Kidney (tissue), 14 donors: ENCODE results near the gene TMEM178A. TPM values are rescaled to one million over a fixed set of nuclear protein-coding genes. Genes with fewer than 3 reads are reported as not detected.

Experiments
- DNase-seq, 5 donors: peaks; one replicate each; pipeline ENCODE4 v3.0.0-alpha.2; 2013 to 2020
- FAIRE-seq: peaks from 2 replicates; lab custom pipeline; 2012; peaks lifted over from hg19 to GRCh38; lab: Jason Lieb, UNC
- H3K27ac ChIP-seq, 2 donors: one replicate each; pipeline ENCODE4 v1.7.0; 2013; ENCODE audit warnings: low read depth in 2 of 2, low read length in 2 of 2, inconsistent platforms in 1 of 2
- H3K27me3 ChIP-seq: one replicate; pipeline ENCODE4 v1.7.1; 2013; ENCODE audit warnings: low read length, inconsistent platforms; ENCODE audit not compliant: control insufficient read depth, insufficient read depth
- H3K36me3 ChIP-seq, 3 donors: one replicate each; pipeline versions ENCODE4 v1.7.0 to v1.7.1; 2013; ENCODE audit warnings: low read length in 3 of 3, control low read depth in 1 of 3, inconsistent platforms in 1 of 3; ENCODE audit not compliant: insufficient read depth in 3 of 3, control insufficient read depth in 2 of 3
- H3K4me1 ChIP-seq, 3 donors: one replicate each; pipeline versions ENCODE4 v1.7.0 to v1.7.1; 2013; ENCODE audit warnings: low read length in 3 of 3, inconsistent platforms in 1 of 3, low read depth in 1 of 3; ENCODE audit not compliant: control insufficient read depth in 2 of 3, insufficient read depth in 2 of 3
- H3K4me3 ChIP-seq, 3 donors: one replicate each; pipeline versions ENCODE4 v1.7.0 to v1.8.1; 2013; ENCODE audit warnings: low read length in 3 of 3, control low read depth in 1 of 3, inconsistent platforms in 1 of 3
- H3K9ac ChIP-seq, 3 donors: one replicate each; pipeline versions ENCODE4 v1.7.0 to v1.7.1; 2013; ENCODE audit warnings: low read length in 3 of 3, control low read depth in 1 of 3, inconsistent platforms in 1 of 3
- H3K9me3 ChIP-seq, 3 donors: one replicate each; pipeline versions ENCODE4 v1.7.0 to v1.7.1; 2013; ENCODE audit warnings: low read length in 3 of 3, control low read depth in 1 of 3, inconsistent platforms in 1 of 3; ENCODE audit not compliant: control insufficient read depth in 2 of 3, insufficient read depth in 1 of 3
- intact Hi-C: fragments of 100-400 bp; cut with DNase I; formaldehyde crosslinking; loops from one replicate; pipeline ENCODE4 v1.11.1; 2022
- polyA plus RNA-seq: library from polyadenylated mRNA; stranded (reverse); fragments of 350-450 nt; fragmentation: Illumina TruSeq; extraction: RNeasy Lipid Tissue Mini Kit (QIAGEN cat#74804); gene quantifications from one replicate; pipeline ENCODE4 v1.2.3, GENCODE V29; 2014; ENCODE audit warnings: low read depth, low replicate concordance; ENCODE audit not compliant: insufficient read depth
- total RNA-seq: library from RNA; stranded (reverse); fragmentation: NEBNext Ultra II Directional; extraction: Animal tissue kit (Norgen Biotek cat#: 25700); gene quantifications from one replicate; pipeline ENCODE4 v1.2.1, GENCODE V29; 2021
- TF ChIP-seq, protein P1 (sequence below): IDR thresholded peaks from 3 replicates; pipeline ENCODE4 v1.5.1; 2012; ENCODE audit warnings: mild to moderate bottlenecking, moderate library complexity, borderline replicate concordance; ENCODE audit not compliant: insufficient read depth; ENCODE audit errors: extremely low read depth
- donor health status: control.
- donor health status: control.
- donor health status: control.
- donor health status: control.
- donor health status: control.
- donor health status: DM: yes; HTN: yes; CAD: no.
- donor health status: Normal renal cell carcinoma (clear cell type).

The TMEM178A gene
- total and polyA plus RNA-seq, 2 donors from 2014 or later, result 5.7 to 48.0 TPM

DNA sequence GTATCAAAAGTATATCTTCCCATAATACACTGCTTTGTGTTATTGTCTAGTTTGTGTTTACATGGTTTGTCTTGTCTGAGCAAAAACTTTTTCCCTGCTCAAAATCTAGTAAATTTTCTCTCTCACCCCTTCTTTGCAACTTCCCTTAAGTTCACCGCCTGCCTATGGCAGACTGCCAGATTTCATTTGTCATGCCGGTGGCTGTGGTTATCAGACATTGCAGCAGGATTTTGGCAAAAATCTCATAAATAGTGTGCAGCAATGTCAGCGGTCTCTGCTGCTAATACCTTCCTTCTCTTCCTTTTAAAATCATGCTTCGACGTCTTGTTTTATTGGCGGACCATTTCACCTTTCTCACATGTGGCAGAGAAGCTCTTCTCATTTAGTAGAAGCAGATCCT lies 45.6 kb upstream of the TMEM178A start:
- no peak overlapping the region for H3K9ac ChIP-seq
- H3K36me3 ChIP-seq, result no peaks in the 10 kb centered on the region
- FAIRE-seq (no peak), DNase-seq (peak in 3 of 5 donors; percentile 37 to 55 (median 38))
- H3K27me3 ChIP-seq, result no peaks in the 10 kb centered on the region
- no peak overlapping the region for H3K27ac ChIP-seq
- TF ChIP-seq, protein P1, sequence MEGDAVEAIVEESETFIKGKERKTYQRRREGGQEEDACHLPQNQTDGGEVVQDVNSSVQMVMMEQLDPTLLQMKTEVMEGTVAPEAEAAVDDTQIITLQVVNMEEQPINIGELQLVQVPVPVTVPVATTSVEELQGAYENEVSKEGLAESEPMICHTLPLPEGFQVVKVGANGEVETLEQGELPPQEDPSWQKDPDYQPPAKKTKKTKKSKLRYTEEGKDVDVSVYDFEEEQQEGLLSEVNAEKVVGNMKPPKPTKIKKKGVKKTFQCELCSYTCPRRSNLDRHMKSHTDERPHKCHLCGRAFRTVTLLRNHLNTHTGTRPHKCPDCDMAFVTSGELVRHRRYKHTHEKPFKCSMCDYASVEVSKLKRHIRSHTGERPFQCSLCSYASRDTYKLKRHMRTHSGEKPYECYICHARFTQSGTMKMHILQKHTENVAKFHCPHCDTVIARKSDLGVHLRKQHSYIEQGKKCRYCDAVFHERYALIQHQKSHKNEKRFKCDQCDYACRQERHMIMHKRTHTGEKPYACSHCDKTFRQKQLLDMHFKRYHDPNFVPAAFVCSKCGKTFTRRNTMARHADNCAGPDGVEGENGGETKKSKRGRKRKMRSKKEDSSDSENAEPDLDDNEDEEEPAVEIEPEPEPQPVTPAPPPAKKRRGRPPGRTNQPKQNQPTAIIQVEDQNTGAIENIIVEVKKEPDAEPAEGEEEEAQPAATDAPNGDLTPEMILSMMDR, result no peak
- H3K4me3 ChIP-seq, result no peak overlapping the region
- no peaks in the 10 kb centered on the region for H3K9me3 ChIP-seq
- H3K4me1 ChIP-seq, result no peaks in the 10 kb centered on the region
- intact Hi-C loops, result no loop called here

GRCh38 chr2:39621596-39621995 lies 44.1 kb upstream of the TMEM178A start:
- H3K27ac ChIP-seq, result no peak overlapping the region
- FAIRE-seq (no peak), DNase-seq (no peak)
- H3K27me3 ChIP-seq, result no peaks in the 10 kb centered on the region
- TF ChIP-seq, protein P1, result no peak
- intact Hi-C loops, result no loop called here
- no peaks in the 10 kb centered on the region for H3K36me3 ChIP-seq
- H3K4me3 ChIP-seq, result no peak overlapping the region
- no peak overlapping the region for H3K9ac ChIP-seq
- no peaks in the 10 kb centered on the region for H3K4me1 ChIP-seq
- H3K9me3 ChIP-seq, result no peaks in the 10 kb centered on the region

- intact Hi-C loops, result no loop called here
- TF ChIP-seq, protein P1, result no peak
- Histone ChIP-seq H3K27me3 (no peaks in the 10 kb centered on the region), H3K9ac (no peak overlapping the region), H3K4me1 (no peaks in the 10 kb centered on the region), H3K36me3 (no peaks in the 10 kb centered on the region), H3K27ac (no peak overlapping the region), H3K9me3 (no peaks in the 10 kb centered on the region), H3K4me3 (no peak overlapping the region)
- no peak for DNase-seq
- no peak for FAIRE-seq
These were observed 42.9 kb upstream of the TMEM178A start for GRCh38 chr2:39622860-39623259.

DNA sequence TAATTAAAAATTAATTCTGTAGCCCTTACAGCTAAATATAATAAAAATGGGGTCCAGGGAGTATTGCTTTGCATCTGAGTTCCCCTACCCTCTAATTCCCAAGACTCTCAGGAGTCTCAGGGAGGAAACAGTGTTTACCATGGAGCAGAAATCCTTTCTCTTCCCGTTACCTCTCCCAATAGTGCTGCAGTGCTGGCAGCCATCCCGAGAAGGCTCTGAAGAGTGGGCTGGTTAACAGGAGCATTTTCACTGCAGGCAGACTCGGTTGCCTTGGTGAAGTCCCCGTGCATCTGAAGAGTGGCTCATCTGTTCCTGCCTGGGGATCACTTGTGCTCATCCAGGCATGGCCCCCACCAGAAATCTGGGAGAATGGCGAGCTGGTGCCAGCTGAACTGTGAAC lies 41.8 kb upstream of the TMEM178A start:
- H3K9me3 ChIP-seq, result no peaks in the 10 kb centered on the region
- H3K4me3 ChIP-seq, result no peak overlapping the region
- no peaks in the 10 kb centered on the region for H3K4me1 ChIP-seq
- intact Hi-C loops, result no loop called here
- TF ChIP-seq, protein P1, result no peak
- no peak overlapping the region for H3K27ac ChIP-seq
- H3K9ac ChIP-seq, result no peak overlapping the region
- H3K36me3 ChIP-seq, result no peaks in the 10 kb centered on the region
- DNase-seq (no peak), FAIRE-seq (no peak)
- no peaks in the 10 kb centered on the region for H3K27me3 ChIP-seq
